ENCODE measurements around the gene CASP5.
A peak's percentile ranks its signal among the peaks of the same experiment; 100 is the strongest.
"Not testable (repeated sequence)": the region's sequence is repeated elsewhere in the genome, so short reads cannot be mapped to it uniquely, and the experiment has no call there.

The CASP5 gene

DNA sequence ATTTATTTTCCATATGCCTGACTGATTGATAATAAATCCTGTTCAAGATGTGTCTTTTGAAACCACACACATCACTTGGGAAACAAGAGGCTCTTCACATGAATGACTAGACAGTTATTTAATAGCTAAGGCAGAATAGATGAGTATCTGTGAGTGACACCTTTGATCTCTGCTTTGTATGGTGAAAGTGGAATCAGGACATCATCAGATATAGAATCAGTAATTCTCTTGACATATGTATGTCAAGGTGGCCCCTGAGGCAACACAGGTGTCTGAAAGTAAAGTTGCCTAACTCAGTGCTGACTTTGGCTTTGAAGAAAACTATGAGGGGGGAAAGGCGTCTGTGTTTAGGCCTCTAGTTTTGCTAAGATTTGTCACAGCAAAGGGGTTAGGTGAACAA is 43.1 kb downstream of the CASP5 start:
- no peak overlapping the region for H3K27ac ChIP-seq (ENCODE audit: low read length)
- no peaks in the 10 kb centered on the region for H3K9me3 ChIP-seq (ENCODE audit: insufficient read depth, low read length, severe bottlenecking)
- TF ChIP-seq, protein P1, sequence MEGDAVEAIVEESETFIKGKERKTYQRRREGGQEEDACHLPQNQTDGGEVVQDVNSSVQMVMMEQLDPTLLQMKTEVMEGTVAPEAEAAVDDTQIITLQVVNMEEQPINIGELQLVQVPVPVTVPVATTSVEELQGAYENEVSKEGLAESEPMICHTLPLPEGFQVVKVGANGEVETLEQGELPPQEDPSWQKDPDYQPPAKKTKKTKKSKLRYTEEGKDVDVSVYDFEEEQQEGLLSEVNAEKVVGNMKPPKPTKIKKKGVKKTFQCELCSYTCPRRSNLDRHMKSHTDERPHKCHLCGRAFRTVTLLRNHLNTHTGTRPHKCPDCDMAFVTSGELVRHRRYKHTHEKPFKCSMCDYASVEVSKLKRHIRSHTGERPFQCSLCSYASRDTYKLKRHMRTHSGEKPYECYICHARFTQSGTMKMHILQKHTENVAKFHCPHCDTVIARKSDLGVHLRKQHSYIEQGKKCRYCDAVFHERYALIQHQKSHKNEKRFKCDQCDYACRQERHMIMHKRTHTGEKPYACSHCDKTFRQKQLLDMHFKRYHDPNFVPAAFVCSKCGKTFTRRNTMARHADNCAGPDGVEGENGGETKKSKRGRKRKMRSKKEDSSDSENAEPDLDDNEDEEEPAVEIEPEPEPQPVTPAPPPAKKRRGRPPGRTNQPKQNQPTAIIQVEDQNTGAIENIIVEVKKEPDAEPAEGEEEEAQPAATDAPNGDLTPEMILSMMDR (IDR thresholded peaks at IDR 0.05; ENCODE audit: borderline replicate concordance, extremely low read depth, low read length, poor library complexity, severe bottlenecking): no peak
- no peak for TF ChIP-seq EZH2 (IDR thresholded peaks at IDR 0.05; ENCODE audit: borderline replicate concordance, low read depth, low read length, severe bottlenecking)
- H3K79me2 ChIP-seq (ENCODE audit: insufficient read depth, low read length): no peaks in the 10 kb centered on the region
- no peak for DNase-seq
- no peaks in the 10 kb centered on the region for H3K27me3 ChIP-seq (ENCODE audit: insufficient read depth, low read length, poor library complexity)
- H3K4me3 ChIP-seq (ENCODE audit: low read depth in 1 of 2, low read length in 2 of 2): no peak overlapping the region
- H3K4me2 ChIP-seq (ENCODE audit: insufficient read depth, low read length): no peak overlapping the region
- H3K4me1 ChIP-seq (ENCODE audit: insufficient read depth, low read length): no peaks in the 10 kb centered on the region
- H2AFZ ChIP-seq (ENCODE audit: low read depth, low read length): no peak overlapping the region
- H4K20me1 ChIP-seq (ENCODE audit: insufficient read depth, low read length): no peaks in the 10 kb centered on the region
- no peaks in the 10 kb centered on the region for H3K36me3 ChIP-seq (ENCODE audit: insufficient read depth, low read length)
- ATAC-seq (ENCODE audit: insufficient read depth, low read depth): no peak
- H3K9ac ChIP-seq (ENCODE audit: low read depth, low read length): no peak overlapping the region

DNA sequence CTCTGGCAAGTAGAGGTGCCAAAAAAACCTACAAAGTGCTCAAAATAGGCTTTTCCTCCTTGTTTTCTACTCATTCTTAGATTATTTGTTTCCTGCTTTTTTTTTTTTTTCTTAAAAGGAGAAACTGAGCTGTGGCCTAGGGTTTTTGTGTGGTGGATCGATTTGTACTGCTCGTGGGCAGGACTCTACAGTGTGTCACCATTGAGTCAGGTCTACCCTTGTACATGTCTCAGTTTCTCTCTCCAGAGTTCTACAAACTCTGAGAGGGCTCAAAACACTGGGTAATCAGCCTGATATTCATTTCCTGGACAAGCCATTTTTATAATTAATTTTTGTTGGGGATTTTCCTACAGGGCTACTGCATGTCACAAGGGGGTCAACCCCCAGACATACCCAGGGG is 49.4 kb downstream of the CASP5 start:
- peaks cover 3% of the 10 kb centered on the region for H3K9me3 ChIP-seq (ENCODE audit: insufficient read depth, low read length, severe bottlenecking)
- H2AFZ ChIP-seq (ENCODE audit: low read depth, low read length): no peak overlapping the region
- H3K79me2 ChIP-seq (ENCODE audit: insufficient read depth, low read length): no peaks in the 10 kb centered on the region
- H3K4me2 ChIP-seq (ENCODE audit: insufficient read depth, low read length): no peak overlapping the region
- H3K4me3 ChIP-seq (ENCODE audit: low read depth in 1 of 2, low read length in 2 of 2): no peak overlapping the region
- no peak overlapping the region for H3K9ac ChIP-seq (ENCODE audit: low read depth, low read length)
- TF ChIP-seq, protein P1 (IDR thresholded peaks at IDR 0.05; ENCODE audit: borderline replicate concordance, extremely low read depth, low read length, poor library complexity, severe bottlenecking): no peak
- TF ChIP-seq EZH2 (IDR thresholded peaks at IDR 0.05; ENCODE audit: borderline replicate concordance, low read depth, low read length, severe bottlenecking): no peak
- H4K20me1 ChIP-seq (ENCODE audit: insufficient read depth, low read length): no peaks in the 10 kb centered on the region
- no peak for ATAC-seq (ENCODE audit: insufficient read depth, low read depth)
- no peak overlapping the region for H3K27ac ChIP-seq (ENCODE audit: low read length)
- H3K4me1 ChIP-seq (ENCODE audit: insufficient read depth, low read length): peaks cover 9% of the 10 kb centered on the region
- H3K27me3 ChIP-seq (ENCODE audit: insufficient read depth, low read length, poor library complexity): no peaks in the 10 kb centered on the region
- no peak for DNase-seq
- no peaks in the 10 kb centered on the region for H3K36me3 ChIP-seq (ENCODE audit: insufficient read depth, low read length)

DNA sequence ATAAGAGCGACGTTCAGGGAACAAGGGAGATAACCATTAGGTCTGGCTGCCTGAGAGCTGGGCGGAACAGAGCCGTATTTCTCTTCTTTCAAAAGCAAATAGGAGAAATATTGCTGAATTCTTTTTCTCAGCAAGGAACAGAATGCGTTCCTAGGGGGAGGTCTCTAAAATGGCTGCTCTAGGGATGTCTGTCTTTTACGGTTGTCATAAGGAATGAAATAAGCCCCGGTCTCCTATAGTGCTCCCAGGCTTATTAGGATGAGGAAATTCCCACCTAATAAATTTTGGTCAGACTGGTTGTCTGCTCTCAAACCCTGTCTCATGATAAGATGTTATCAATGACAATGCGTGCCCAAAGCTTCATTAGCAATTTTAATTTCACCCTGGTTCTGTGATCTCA is 50.0 kb downstream of the CASP5 start:
- H2AFZ ChIP-seq (ENCODE audit: low read depth, low read length); H3K4me2 ChIP-seq (ENCODE audit: insufficient read depth, low read length); H3K79me2 ChIP-seq (ENCODE audit: insufficient read depth, low read length); H3K9me3 ChIP-seq (ENCODE audit: insufficient read depth, low read length, severe bottlenecking); ATAC-seq (ENCODE audit: insufficient read depth, low read depth); H4K20me1 ChIP-seq (ENCODE audit: insufficient read depth, low read length); H3K4me3 ChIP-seq (ENCODE audit: low read depth in 1 of 2, low read length in 2 of 2); H3K27ac ChIP-seq (ENCODE audit: low read length); H3K27me3 ChIP-seq (ENCODE audit: insufficient read depth, low read length, poor library complexity); H3K36me3 ChIP-seq (ENCODE audit: insufficient read depth, low read length); H3K9ac ChIP-seq (ENCODE audit: low read depth, low read length): not testable (repeated sequence)
- peak; percentile 19 for DNase-seq
- peaks cover 10% of the 10 kb centered on the region for H3K4me1 ChIP-seq (ENCODE audit: insufficient read depth, low read length)

GRCh38 chr11:104970756-104971155 is 52.2 kb downstream of the CASP5 start:
- DNase-seq (no peak), ATAC-seq (ENCODE audit: insufficient read depth, low read depth) (no peak)
- Histone ChIP-seq H3K79me2 (ENCODE audit: insufficient read depth, low read length) (peaks cover 26% of the 10 kb centered on the region), H2AFZ (ENCODE audit: low read depth, low read length) (no peak overlapping the region), H3K9ac (ENCODE audit: low read depth, low read length) (no peak overlapping the region), H3K27ac (ENCODE audit: low read length) (no peak overlapping the region), H3K4me3 (ENCODE audit: low read depth in 1 of 2, low read length in 2 of 2) (no peak overlapping the region), H4K20me1 (ENCODE audit: insufficient read depth, low read length) (no peaks in the 10 kb centered on the region), H3K36me3 (ENCODE audit: insufficient read depth, low read length) (peaks cover 8% of the 10 kb centered on the region), H3K9me3 (ENCODE audit: insufficient read depth, low read length, severe bottlenecking) (peaks cover 8% of the 10 kb centered on the region), H3K4me1 (ENCODE audit: insufficient read depth, low read length) (peaks cover 30% of the 10 kb centered on the region), H3K4me2 (ENCODE audit: insufficient read depth, low read length) (no peak overlapping the region), H3K27me3 (ENCODE audit: insufficient read depth, low read length, poor library complexity) (no peaks in the 10 kb centered on the region)
- no peak for TF ChIP-seq EZH2 (IDR thresholded peaks at IDR 0.05; ENCODE audit: borderline replicate concordance, low read depth, low read length, severe bottlenecking)
- TF ChIP-seq, protein P1 (IDR thresholded peaks at IDR 0.05; ENCODE audit: borderline replicate concordance, extremely low read depth, low read length, poor library complexity, severe bottlenecking): no peak

All from DND-41 (cell line).